ENCODE data around the gene ABHD6. TPM values are rescaled to one million over a fixed set of nuclear protein-coding genes. Genes with fewer than 3 reads are reported as not detected.
"Not testable (repeated sequence)": the region's sequence is repeated elsewhere in the genome, so short reads cannot be mapped to it uniquely, and the experiment has no call there.

The ABHD6 gene
- total RNA-seq, 1 experiment from 2014 or later: 3.4 TPM

- no peaks in the 10 kb centered on the region for H3K9me3 Mint-ChIP-seq (ENCODE audit: unreplicated experiment)
- peak overlapping the region; percentile 78 for H3K4me3 Mint-ChIP-seq (ENCODE audit: unreplicated experiment)
- H3K27ac Mint-ChIP-seq (ENCODE audit: low read depth, unreplicated experiment): peak overlapping the region; percentile 93
- CTCF ChIA-PET: interaction anchor here (0.6 to 5.1 kb wide), 13 partner anchors 14 to 201 kb away, joined by 3 to 34 read pairs (median 8); partner anchors contain the start of genes HTD2 and RPP14
- H3K27me3 Mint-ChIP-seq (ENCODE audit: insufficient read depth, unreplicated experiment): no peaks in the 10 kb centered on the region
- H3K4me1 Mint-ChIP-seq (ENCODE audit: insufficient read depth, unreplicated experiment): peaks cover 22% of the 10 kb centered on the region
- intact Hi-C loops (cut with micrococcal nuclease): no loop called here
- POLR2A ChIA-PET: interaction anchor here (0.6 to 6.6 kb wide), 30 partner anchors 10 to 192 kb away, joined by 3 to 54 read pairs (median 5); partner anchors contain the start of genes ABHD6, HTD2, KCTD6 and RPP14
- TF ChIP-seq CTCF (IDR thresholded peaks at IDR 0.05; ENCODE audit: unreplicated experiment): no peak
- peaks cover 27% of the 10 kb centered on the region for H3K36me3 Mint-ChIP-seq (ENCODE audit: insufficient read depth, unreplicated experiment)
- no peak for DNase-seq (ENCODE audit: unreplicated experiment)
- TSS peak; percentile 61 for BruUV-seq (replicated peaks)
Measured at GRCh38 chr3:58334506-58334884, 96.9 kb downstream of the ABHD6 start.

- H3K36me3 Mint-ChIP-seq (ENCODE audit: insufficient read depth, unreplicated experiment): peaks cover 36% of the 10 kb centered on the region
- H3K9me3 Mint-ChIP-seq (ENCODE audit: unreplicated experiment): no peaks in the 10 kb centered on the region
- TSS peak; percentile 73 for BruUV-seq (replicated peaks)
- peaks cover 22% of the 10 kb centered on the region for H3K4me1 Mint-ChIP-seq (ENCODE audit: insufficient read depth, unreplicated experiment)
- no peak for DNase-seq (ENCODE audit: unreplicated experiment)
- no peaks in the 10 kb centered on the region for H3K27me3 Mint-ChIP-seq (ENCODE audit: insufficient read depth, unreplicated experiment)
- ChIA-PET CTCF (interaction anchor here (0.7 to 5.1 kb wide), 12 partner anchors 10 to 196 kb away, joined by 3 to 34 read pairs (median 5); partner anchors contain the start of genes HTD2 and RPP14), POLR2A (interaction anchor here (0.6 to 6.6 kb wide), 23 partner anchors 9 to 560 kb away, joined by 3 to 54 read pairs (median 5); partner anchors contain the start of genes ABHD6, HTD2, KCTD6 and RPP14)
- H3K27ac Mint-ChIP-seq (ENCODE audit: low read depth, unreplicated experiment): peak overlapping the region; percentile 93
- intact Hi-C loops (cut with micrococcal nuclease): loop anchor here (1.0 kb wide), 2 partner anchors 49 to 79 kb away; no protein-coding TSS in a partner anchor
- no peak for TF ChIP-seq CTCF (IDR thresholded peaks at IDR 0.05; ENCODE audit: unreplicated experiment)
- H3K4me3 Mint-ChIP-seq (ENCODE audit: unreplicated experiment): peak overlapping the region; percentile 78
Measured at GRCh38 chr3:58335652-58335947, 98.0 kb downstream of the ABHD6 start.

GRCh38 chr3:58336135-58336882 lies 98.7 kb downstream of the ABHD6 start:
- Mint-ChIP-seq H3K27me3 (ENCODE audit: insufficient read depth, unreplicated experiment) (no peaks in the 10 kb centered on the region), H3K4me1 (ENCODE audit: insufficient read depth, unreplicated experiment) (peaks cover 22% of the 10 kb centered on the region), H3K4me3 (ENCODE audit: unreplicated experiment) (peak overlapping the region; percentile 78), H3K27ac (ENCODE audit: low read depth, unreplicated experiment) (peak overlapping the region; percentile 93), H3K36me3 (ENCODE audit: insufficient read depth, unreplicated experiment) (peaks cover 43% of the 10 kb centered on the region), H3K9me3 (ENCODE audit: unreplicated experiment) (no peaks in the 10 kb centered on the region)
- CTCF ChIA-PET: interaction anchor here (0.6 to 5.1 kb wide), 10 partner anchors 11 to 196 kb away, joined by 3 to 34 read pairs (median 6); partner anchors contain the start of genes HTD2 and RPP14
- POLR2A ChIA-PET: interaction anchor here (0.7 to 6.6 kb wide), 11 partner anchors 14 to 135 kb away, joined by 3 to 54 read pairs (median 5); partner anchors contain the start of genes ABHD6, HTD2 and RPP14
- peak; percentile 72 for DNase-seq (ENCODE audit: unreplicated experiment)
- TF ChIP-seq CTCF (IDR thresholded peaks at IDR 0.05; ENCODE audit: unreplicated experiment): no peak
- no TSS peak for BruUV-seq (replicated peaks)
- intact Hi-C loops (cut with micrococcal nuclease): no loop called here

- CTCF ChIA-PET: interaction anchor here (0.8 to 5.1 kb wide), 8 partner anchors 11 to 196 kb away, joined by 3 to 34 read pairs (median 6); partner anchors contain the start of genes HTD2 and RPP14
- intact Hi-C loops (cut with micrococcal nuclease): no loop called here
- DNase-seq (ENCODE audit: unreplicated experiment): no peak
- Mint-ChIP-seq H3K36me3 (ENCODE audit: insufficient read depth, unreplicated experiment) (peaks cover 51% of the 10 kb centered on the region), H3K4me3 (ENCODE audit: unreplicated experiment) (no peak overlapping the region), H3K9me3 (ENCODE audit: unreplicated experiment) (no peaks in the 10 kb centered on the region), H3K4me1 (ENCODE audit: insufficient read depth, unreplicated experiment) (peaks cover 22% of the 10 kb centered on the region), H3K27ac (ENCODE audit: low read depth, unreplicated experiment) (no peak overlapping the region), H3K27me3 (ENCODE audit: insufficient read depth, unreplicated experiment) (no peaks in the 10 kb centered on the region)
- POLR2A ChIA-PET: interaction anchor here (0.9 to 6.6 kb wide), 4 partner anchors 10 to 67 kb away, joined by 4 to 54 read pairs (median 25); partner anchors contain the start of genes HTD2 and RPP14
- no TSS peak for BruUV-seq (replicated peaks)
- TF ChIP-seq CTCF (IDR thresholded peaks at IDR 0.05; ENCODE audit: unreplicated experiment): no peak
Measured at GRCh38 chr3:58337190-58337589, 99.6 kb downstream of the ABHD6 start.

GRCh38 chr3:58339146-58339545 lies 101.6 kb downstream of the ABHD6 start:
- H3K4me3 Mint-ChIP-seq (ENCODE audit: unreplicated experiment); H3K27ac Mint-ChIP-seq (ENCODE audit: low read depth, unreplicated experiment); H3K27me3 Mint-ChIP-seq (ENCODE audit: insufficient read depth, unreplicated experiment); intact Hi-C loops (cut with micrococcal nuclease); H3K9me3 Mint-ChIP-seq (ENCODE audit: unreplicated experiment); DNase-seq (ENCODE audit: unreplicated experiment); BruUV-seq (replicated peaks): not testable (repeated sequence)
- Mint-ChIP-seq H3K4me1 (ENCODE audit: insufficient read depth, unreplicated experiment) (peaks cover 22% of the 10 kb centered on the region), H3K36me3 (ENCODE audit: insufficient read depth, unreplicated experiment) (peaks cover 54% of the 10 kb centered on the region)
- CTCF ChIA-PET: interaction anchor here (0.7 to 1.1 kb wide), 2 partner anchors 8 to 17 kb away, joined by 3 read pairs; no protein-coding TSS in a partner anchor
- POLR2A ChIA-PET: interaction anchor here (0.7 kb wide), 2 partner anchors 222 to 1867 kb away, joined by 3 read pairs; no protein-coding TSS in a partner anchor

Measured in MCF 10A (cell line).